K562 (cell line): ENCODE results near the gene NDC1. TPM values are rescaled to one million over a fixed set of nuclear protein-coding genes. Genes with fewer than 3 reads are reported as not detected.

Experiments used
- ATAC-seq: fragments of 200-7000 bp; cut with Tn5 transposase; 3 replicates; pipeline ENCODE4 v1.9.1; 2020; ENCODE audit warnings: moderate library complexity
- BruUV-seq: library from RNA; stranded (reverse); fragments of 400-500 nt; replicated peaks from 2 replicates; lab custom pipeline; 2021; lab: Mats Ljungman, UMichigan
- CTCF ChIA-PET: fragments of 300-600 bp; formaldehyde crosslinking; extraction: SDS; loops from one replicate; lab custom pipeline; 2021; ENCODE audit warnings: low intra/inter-chr PET ratio; lab: Yijun Ruan, JAX
- POLR2A ChIA-PET: fragments of 300-600, 350-650 bp; sonication (Branson Sonifier 250); formaldehyde crosslinking; extraction: SDS; loops from one replicate; lab custom pipeline; 2021; ENCODE audit warnings: antibody characterized with exemption, inconsistent platforms; lab: Yijun Ruan, JAX
- DNase-seq, 4 experiments: peaks; one replicate each; pipeline versions ENCODE4 v3.0.0 to v3.0.0-alpha.2; 2011 to 2018; ENCODE audit warnings: low spot score in 3 of 4, mixed read lengths in 3 of 4; ENCODE audit errors: extremely low read depth in 1 of 4
- FAIRE-seq: peaks from 2 replicates; lab custom pipeline; 2011; peaks lifted over from hg19 to GRCh38; lab: Jason Lieb, UNC
- H2AFZ ChIP-seq: 2 replicates; pipeline ENCODE4 v1.6.0; 2011; ENCODE audit warnings: low read depth, low read length, control low read depth, inconsistent platforms
- H3K27ac ChIP-seq: fragments of 200-600 bp; 3 replicates; pipeline ENCODE4 v1.8.0; 2011; ENCODE audit warnings: low read depth, mild to moderate bottlenecking, control low read depth, inconsistent platforms, low read length, moderate library complexity, mixed read lengths; ENCODE audit errors: extremely low read depth
- H3K27me3 ChIP-seq, 2 experiments: fragments of 300-600 bp in 1 of 2; 2 replicates in 1 of 2; 3 replicates in 1 of 2; pipeline versions ENCODE4 v1.6.0 to v1.8.0; 2011; ENCODE audit warnings: inconsistent platforms in 2 of 2, low read length in 2 of 2, mild to moderate bottlenecking in 1 of 2, mixed read lengths in 1 of 2, moderate library complexity in 1 of 2; ENCODE audit not compliant: control insufficient read depth in 2 of 2, insufficient read depth in 2 of 2
- H3K36me3 ChIP-seq: fragments of 300-600 bp; 3 replicates; pipeline ENCODE4 v1.8.0; 2011; ENCODE audit warnings: mild to moderate bottlenecking, low read length, inconsistent platforms; ENCODE audit not compliant: control insufficient read depth, insufficient read depth
- H3K4me1 ChIP-seq, 2 experiments: fragments of 200-600 bp in 1 of 2; replicated peaks in 1 of 2; 2 replicates in 1 of 2; 3 replicates in 1 of 2; pipeline versions ENCODE4 v1.5.1 to v1.8.0; 2011; ENCODE audit warnings: inconsistent platforms in 2 of 2, low read length in 2 of 2, mild to moderate bottlenecking in 1 of 2, mixed read lengths in 1 of 2, moderate library complexity in 1 of 2; ENCODE audit not compliant: control insufficient read depth in 2 of 2, insufficient read depth in 2 of 2
- H3K4me2 ChIP-seq: 2 replicates; pipeline ENCODE4 v1.6.1; 2011; ENCODE audit warnings: low read length, control low read depth, inconsistent platforms, mixed read lengths; ENCODE audit not compliant: insufficient read depth
- H3K4me3 ChIP-seq: fragments of 200-600 bp; sonication (generic), shearing (Covaris generic); 2 replicates; pipeline ENCODE4 v1.5.1; 2016; ENCODE audit warnings: control low read depth, inconsistent platforms
- H3K79me2 ChIP-seq: fragments of 200-600 bp; 3 replicates; pipeline ENCODE4 v1.8.0; 2011; ENCODE audit warnings: low read length, inconsistent platforms; ENCODE audit not compliant: control insufficient read depth, insufficient read depth
- H3K9ac ChIP-seq, 2 experiments: 2 replicates each; pipeline versions ENCODE4 v1.6.0 to v1.6.1; 2011; ENCODE audit warnings: low read depth in 2 of 2, low read length in 2 of 2, control low read depth in 1 of 2, inconsistent platforms in 1 of 2, mild to moderate bottlenecking in 1 of 2, mixed read lengths in 1 of 2; ENCODE audit not compliant: insufficient read depth in 1 of 2
- H3K9me1 ChIP-seq: one replicate; pipeline ENCODE4 v1.6.0; 2011; ENCODE audit warnings: inconsistent platforms, mild to moderate bottlenecking, low read length, moderate library complexity; ENCODE audit not compliant: control insufficient read depth, insufficient read depth
- H3K9me3 ChIP-seq: replicated peaks from 2 replicates; pipeline ENCODE4 v1.5.1; 2011; ENCODE audit warnings: low read depth, low read length, inconsistent platforms; ENCODE audit not compliant: control insufficient read depth, insufficient read depth
- H4K20me1 ChIP-seq: replicated peaks from 2 replicates; pipeline ENCODE4 v1.6.1; 2011; ENCODE audit warnings: low read length, inconsistent platforms, mixed read lengths; ENCODE audit not compliant: control insufficient read depth, insufficient read depth
- MCM7 ChIP-seq, 2 experiments: fragments of 450-650 bp; IDR thresholded peaks; 2 replicates each; pipeline ENCODE4 v1.6.1; 2016 to 2018
- NFRKB ChIP-seq: fragments of 450-650 bp; IDR thresholded peaks from 2 replicates; pipeline ENCODE4 v1.6.1; 2016; ENCODE audit warnings: low read depth
- NR2C1 ChIP-seq, 2 experiments: fragments of 450-650 bp; IDR thresholded peaks; 2 replicates each; pipeline ENCODE4 v1.6.1; 2017; ENCODE audit warnings: mild to moderate bottlenecking in 2 of 2, antibody characterized with exemption in 1 of 2, inconsistent platforms in 1 of 2, missing compliant biosample characterization in 1 of 2, missing genetic modification characterization in 1 of 2
- POLR3G ChIP-seq: IDR thresholded peaks from 2 replicates; pipeline ENCODE4 v1.6.1; 2011; ENCODE audit not compliant: insufficient read length, insufficient replicate concordance; ENCODE audit errors: extremely low read depth
- ZBTB8A ChIP-seq: fragments of 450-650 bp; IDR thresholded peaks from 2 replicates; pipeline ENCODE4 v1.6.1; 2018; ENCODE audit warnings: mild to moderate bottlenecking, moderate library complexity; ENCODE audit not compliant: partially characterized antibody
- ZKSCAN8 ChIP-seq: fragments of 200-800 bp; sonication (Bioruptor generic); IDR thresholded peaks from 2 replicates; pipeline ENCODE4 v1.6.1; 2016; ENCODE audit warnings: missing genetic modification characterization, missing compliant biosample characterization
- ZNF584 ChIP-seq: fragments of 200-800 bp; sonication (Bioruptor generic); IDR thresholded peaks from 2 replicates; pipeline ENCODE4 v1.6.1; 2016; ENCODE audit warnings: low read depth, mild to moderate bottlenecking, missing genetic modification characterization, missing compliant biosample characterization
- WGBS: fragments of 100-300 bp; shearing (Covaris generic); methylation state at CpG from one replicate; pipeline ENCODE4 v1.1.6; 2016; ENCODE audit warnings: low coverage, mixed read lengths; ENCODE audit not compliant: insufficient coverage; ENCODE audit errors: missing lambda C conversion rate; 5-methylcytosine and 5-hydroxymethylcytosine counted together
- in situ Hi-C: fragments of 300-500 bp; cut with MboI; formaldehyde crosslinking; loops from 4 replicates; pipeline ENCODE4 v1.15.0; 2018; ENCODE audit warnings: inconsistent platforms, mixed read lengths
- intact Hi-C: fragments of 100-400 bp; cut with micrococcal nuclease; formaldehyde crosslinking; loops from 2 replicates; pipeline ENCODE4 v1.14.2; 2022
- polyA plus RNA-seq, 8 experiments: library from polyadenylated mRNA; depleted of rRNA in 4 of 8; stranded (reverse) in 5 of 8; unstranded in 3 of 8; fragments of >200 nt; fragmentation: Nextera tagmentation in 2 of 8; fragmentation: Illumina TruSeq in 1 of 8; extraction: Ambion mirVana in 2 of 8; extraction: Trizol in 1 of 8; gene quantifications; 2 replicates each; pipeline versions ENCODE4 v1.2.1 to v1.2.3, GENCODE V29; 2011 to 2014; ENCODE audit warnings: inconsistent platforms in 1 of 8, missing spikeins in 1 of 8
- total RNA-seq, 7 experiments: library from RNA; depleted of rRNA in 6 of 7; stranded (reverse); fragments of >200 nt in 6 of 7; fragmentation: Illumina TruSeq in 2 of 7; extraction: Trizol in 2 of 7; gene quantifications; 2 replicates each; pipeline versions ENCODE4 v1.2.1 to v1.2.3, GENCODE V29; 2011 to 2021; ENCODE audit warnings: low replicate concordance in 1 of 7
- TF ChIP-seq, protein P1 (sequence below): fragments of 200-800 bp; sonication (Bioruptor generic); IDR thresholded peaks from 2 replicates; pipeline ENCODE4 v1.6.1; 2017; ENCODE audit warnings: missing genetic modification characterization, missing compliant biosample characterization
- TF ChIP-seq, protein P2 (sequence below): fragments of 450-650 bp; IDR thresholded peaks from 2 replicates; pipeline ENCODE4 v1.6.1; 2016; ENCODE audit warnings: mild to moderate bottlenecking
- TF ChIP-seq, protein P3 (sequence below): sonication (generic); formaldehyde crosslinking; IDR thresholded peaks from 2 replicates; pipeline ENCODE4 v1.8.1; 2023; ENCODE audit warnings: mild to moderate bottlenecking, missing genetic modification reagents

NDC1 gene
- total and polyA plus RNA-seq, 9 of the 15 experiments (the other 6 are each of a cell fraction or from before 2014, with no cell fraction given): 26.9 to 102 (median 64.5) TPM

DNA sequence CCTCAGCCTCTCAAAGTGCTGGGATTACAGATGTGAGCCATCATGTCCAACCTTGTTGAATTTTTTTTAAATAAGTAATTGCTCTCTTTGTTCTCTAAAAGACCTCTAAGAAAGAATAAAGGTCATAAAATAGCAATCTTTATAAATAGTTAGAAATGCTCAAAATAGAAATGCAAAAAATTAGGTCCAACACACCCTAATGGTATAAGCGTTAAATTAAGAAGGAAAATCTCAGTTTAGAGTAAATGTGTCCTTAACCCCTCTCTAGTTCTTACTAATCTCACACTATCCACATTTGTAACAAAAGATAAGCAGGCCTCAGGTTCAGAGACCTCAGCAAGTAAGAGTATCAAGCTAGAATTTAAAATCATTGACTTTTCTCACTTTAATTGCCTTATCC lies 60.8 kb downstream of the NDC1 start (continued):
- TF ChIP-seq, protein P1, sequence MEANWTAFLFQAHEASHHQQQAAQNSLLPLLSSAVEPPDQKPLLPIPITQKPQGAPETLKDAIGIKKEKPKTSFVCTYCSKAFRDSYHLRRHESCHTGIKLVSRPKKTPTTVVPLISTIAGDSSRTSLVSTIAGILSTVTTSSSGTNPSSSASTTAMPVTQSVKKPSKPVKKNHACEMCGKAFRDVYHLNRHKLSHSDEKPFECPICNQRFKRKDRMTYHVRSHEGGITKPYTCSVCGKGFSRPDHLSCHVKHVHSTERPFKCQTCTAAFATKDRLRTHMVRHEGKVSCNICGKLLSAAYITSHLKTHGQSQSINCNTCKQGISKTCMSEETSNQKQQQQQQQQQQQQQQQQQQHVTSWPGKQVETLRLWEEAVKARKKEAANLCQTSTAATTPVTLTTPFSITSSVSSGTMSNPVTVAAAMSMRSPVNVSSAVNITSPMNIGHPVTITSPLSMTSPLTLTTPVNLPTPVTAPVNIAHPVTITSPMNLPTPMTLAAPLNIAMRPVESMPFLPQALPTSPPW (CRISPR knock-in tag): no peak

DNA sequence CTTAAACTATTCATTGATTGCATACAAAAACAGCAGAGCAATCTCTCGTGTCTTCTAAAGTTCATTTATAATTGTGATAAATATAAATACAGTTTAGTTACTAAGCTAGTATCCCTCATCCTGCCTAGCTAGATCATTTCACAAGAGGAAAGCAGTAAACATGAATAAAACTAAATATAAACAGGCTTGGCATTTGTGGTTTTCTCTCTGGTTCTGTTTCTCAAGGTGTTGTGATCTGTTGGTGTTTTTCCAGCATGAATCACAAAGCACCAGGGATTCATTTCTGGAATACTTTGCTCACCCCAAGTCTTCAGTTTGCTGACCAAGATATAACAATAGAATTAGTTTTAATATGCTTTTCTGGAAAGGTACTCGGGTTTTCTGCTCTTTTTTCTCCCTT lies 66.4 kb downstream of the NDC1 start:
- Histone ChIP-seq H3K4me2 (no peak overlapping the region), H3K4me3 (no peak overlapping the region), H3K79me2 (no peaks in the 10 kb centered on the region), H3K9me3 (no peaks in the 10 kb centered on the region), H4K20me1 (no peaks in the 10 kb centered on the region), H3K27me3 (no peaks in the 10 kb centered on the region), H3K27ac (no peak overlapping the region), H3K9me1 (no peaks in the 10 kb centered on the region), H3K4me1 (no peaks in the 10 kb centered on the region), H3K9ac (no peak overlapping the region), H3K36me3 (peaks cover 91% of the 10 kb centered on the region), H2AFZ (no peak overlapping the region)
- ATAC-seq: no peak
- no peak for DNase-seq
- 94% methylated on average over 2 of the region's 2 CpGs for WGBS
- CTCF ChIA-PET: no interaction called here
- POLR2A ChIA-PET: interaction anchor here (1.5 to 3.2 kb wide), 3 partner anchors 9 to 31 kb away, joined by 3 to 17 read pairs (median 8); no protein-coding TSS in a partner anchor
- in situ Hi-C loops: no loop called here
- no peak for FAIRE-seq
- TF ChIP-seq ZBTB8A (no peak), NR2C1 (IDR thresholded peaks at IDR 0.05) (no peak), NR2C1 (tag; IDR thresholded peaks at IDR 0.05) (no peak), POLR3G (no peak), NFRKB (no peak), MCM7 (IDR thresholded peaks at IDR 0.05) (no peak), ZNF584 (CRISPR knock-in tag) (no peak), ZKSCAN8 (CRISPR knock-in tag) (no peak)
- TF ChIP-seq, protein P2, sequence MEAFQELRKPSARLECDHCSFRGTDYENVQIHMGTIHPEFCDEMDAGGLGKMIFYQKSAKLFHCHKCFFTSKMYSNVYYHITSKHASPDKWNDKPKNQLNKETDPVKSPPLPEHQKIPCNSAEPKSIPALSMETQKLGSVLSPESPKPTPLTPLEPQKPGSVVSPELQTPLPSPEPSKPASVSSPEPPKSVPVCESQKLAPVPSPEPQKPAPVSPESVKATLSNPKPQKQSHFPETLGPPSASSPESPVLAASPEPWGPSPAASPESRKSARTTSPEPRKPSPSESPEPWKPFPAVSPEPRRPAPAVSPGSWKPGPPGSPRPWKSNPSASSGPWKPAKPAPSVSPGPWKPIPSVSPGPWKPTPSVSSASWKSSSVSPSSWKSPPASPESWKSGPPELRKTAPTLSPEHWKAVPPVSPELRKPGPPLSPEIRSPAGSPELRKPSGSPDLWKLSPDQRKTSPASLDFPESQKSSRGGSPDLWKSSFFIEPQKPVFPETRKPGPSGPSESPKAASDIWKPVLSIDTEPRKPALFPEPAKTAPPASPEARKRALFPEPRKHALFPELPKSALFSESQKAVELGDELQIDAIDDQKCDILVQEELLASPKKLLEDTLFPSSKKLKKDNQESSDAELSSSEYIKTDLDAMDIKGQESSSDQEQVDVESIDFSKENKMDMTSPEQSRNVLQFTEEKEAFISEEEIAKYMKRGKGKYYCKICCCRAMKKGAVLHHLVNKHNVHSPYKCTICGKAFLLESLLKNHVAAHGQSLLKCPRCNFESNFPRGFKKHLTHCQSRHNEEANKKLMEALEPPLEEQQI: no peak
- TF ChIP-seq, protein P3, sequence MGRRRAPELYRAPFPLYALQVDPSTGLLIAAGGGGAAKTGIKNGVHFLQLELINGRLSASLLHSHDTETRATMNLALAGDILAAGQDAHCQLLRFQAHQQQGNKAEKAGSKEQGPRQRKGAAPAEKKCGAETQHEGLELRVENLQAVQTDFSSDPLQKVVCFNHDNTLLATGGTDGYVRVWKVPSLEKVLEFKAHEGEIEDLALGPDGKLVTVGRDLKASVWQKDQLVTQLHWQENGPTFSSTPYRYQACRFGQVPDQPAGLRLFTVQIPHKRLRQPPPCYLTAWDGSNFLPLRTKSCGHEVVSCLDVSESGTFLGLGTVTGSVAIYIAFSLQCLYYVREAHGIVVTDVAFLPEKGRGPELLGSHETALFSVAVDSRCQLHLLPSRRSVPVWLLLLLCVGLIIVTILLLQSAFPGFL (CRISPR knock-in tag): no peak
- TF ChIP-seq, all 486 proteins: peak for 0
- intact Hi-C loops: no loop called here
- BruUV-seq: no TSS peak
